GM18498 (cell line): ENCODE measurements around the gene EFCAB8.
"Not testable (repeated sequence)": the region's sequence is repeated elsewhere in the genome, so short reads cannot be mapped to it uniquely, and the experiment has no call there.

Source experiments
- ATAC-seq: cut with Tn5 transposase; IDR thresholded peaks from one replicate; pipeline ENCODE4 v1.9.1; 2021; ENCODE audit warnings: mild to moderate bottlenecking, moderate library complexity; ENCODE audit not compliant: unreplicated experiment

Gene EFCAB8

DNA sequence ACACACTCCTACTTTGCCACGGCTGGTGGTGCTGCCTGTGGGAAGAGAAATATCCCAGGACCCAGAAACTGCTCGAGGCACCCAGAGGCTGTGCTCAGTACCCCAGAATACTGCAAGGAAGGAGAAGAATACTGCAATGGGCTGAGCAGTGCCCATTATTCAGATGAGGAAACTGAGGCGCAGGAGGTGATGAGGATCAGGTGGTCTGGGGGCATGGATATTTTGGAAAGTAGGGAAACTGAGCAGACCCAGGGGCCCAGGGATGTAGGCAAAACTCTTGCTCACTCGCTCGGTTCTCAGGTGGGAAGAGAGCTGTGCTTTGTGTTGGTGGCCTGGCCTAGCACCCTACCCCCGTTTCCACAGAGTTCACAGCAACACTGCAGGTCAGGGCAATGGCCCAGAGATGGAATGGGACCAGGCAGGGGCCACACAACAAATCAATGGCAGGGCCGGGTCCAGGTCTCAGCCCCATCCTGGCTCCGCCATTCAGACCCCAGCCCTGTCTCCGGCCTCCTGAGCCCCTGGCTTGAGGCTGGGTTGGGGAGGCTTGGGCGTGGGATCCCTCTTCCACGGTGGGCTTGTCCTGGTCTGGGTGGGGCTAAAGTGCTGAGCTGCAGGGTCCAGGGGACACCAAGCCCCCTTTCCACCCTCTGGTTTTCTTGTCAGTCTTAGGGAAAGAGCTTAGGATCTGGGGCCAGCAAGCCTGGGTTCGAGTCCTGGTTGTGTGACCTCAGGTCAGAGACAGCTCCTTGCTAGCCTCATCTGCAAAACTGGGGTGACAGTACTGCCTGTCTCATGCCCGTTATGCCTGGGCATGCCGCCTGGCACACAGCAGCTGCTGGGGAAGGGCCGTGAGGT, 111.6 kb downstream of the EFCAB8 start:
- ATAC-seq = no peak

DNA sequence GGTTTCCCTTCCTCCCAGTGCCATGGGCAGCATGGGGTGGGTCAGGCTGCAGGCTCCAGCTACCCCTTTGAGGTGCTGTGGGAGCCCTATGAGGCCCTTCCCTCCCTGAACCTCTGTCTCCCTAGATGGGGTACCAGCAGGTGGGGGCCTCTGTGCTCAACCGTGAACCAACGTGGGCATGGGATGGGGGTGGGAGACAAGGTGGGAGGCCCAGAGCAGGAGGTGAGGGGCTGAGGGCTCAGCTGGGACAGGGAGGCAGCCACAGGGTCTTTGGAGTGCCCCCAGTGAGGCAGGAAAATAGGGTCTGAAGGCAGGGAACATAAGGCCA, 112.2 kb downstream of the EFCAB8 start:
- no peak for ATAC-seq

DNA sequence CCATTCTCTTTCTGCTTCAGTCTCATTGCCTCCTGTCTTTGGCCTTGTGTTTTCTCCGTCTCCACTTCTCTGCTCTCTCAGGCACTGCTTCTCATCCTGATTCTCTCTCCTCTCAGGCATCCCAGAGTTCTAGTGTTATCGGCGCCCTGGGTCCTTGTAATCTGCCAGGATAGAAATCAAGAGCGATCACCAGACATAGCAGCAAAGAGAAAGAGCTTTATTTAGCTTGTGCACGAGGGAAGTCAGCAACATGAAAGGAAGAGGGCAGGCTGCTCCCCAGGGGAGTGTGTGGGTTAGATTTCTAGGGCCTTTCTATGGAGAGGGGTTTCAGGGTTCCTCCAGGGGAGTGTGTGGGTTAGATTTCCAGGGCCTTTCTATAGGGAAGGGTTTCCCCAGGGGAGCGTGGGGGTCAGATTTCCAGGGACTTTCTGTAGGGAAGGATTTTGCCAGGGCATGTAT, 113.0 kb downstream of the EFCAB8 start:
- peak; percentile 16 for ATAC-seq

DNA sequence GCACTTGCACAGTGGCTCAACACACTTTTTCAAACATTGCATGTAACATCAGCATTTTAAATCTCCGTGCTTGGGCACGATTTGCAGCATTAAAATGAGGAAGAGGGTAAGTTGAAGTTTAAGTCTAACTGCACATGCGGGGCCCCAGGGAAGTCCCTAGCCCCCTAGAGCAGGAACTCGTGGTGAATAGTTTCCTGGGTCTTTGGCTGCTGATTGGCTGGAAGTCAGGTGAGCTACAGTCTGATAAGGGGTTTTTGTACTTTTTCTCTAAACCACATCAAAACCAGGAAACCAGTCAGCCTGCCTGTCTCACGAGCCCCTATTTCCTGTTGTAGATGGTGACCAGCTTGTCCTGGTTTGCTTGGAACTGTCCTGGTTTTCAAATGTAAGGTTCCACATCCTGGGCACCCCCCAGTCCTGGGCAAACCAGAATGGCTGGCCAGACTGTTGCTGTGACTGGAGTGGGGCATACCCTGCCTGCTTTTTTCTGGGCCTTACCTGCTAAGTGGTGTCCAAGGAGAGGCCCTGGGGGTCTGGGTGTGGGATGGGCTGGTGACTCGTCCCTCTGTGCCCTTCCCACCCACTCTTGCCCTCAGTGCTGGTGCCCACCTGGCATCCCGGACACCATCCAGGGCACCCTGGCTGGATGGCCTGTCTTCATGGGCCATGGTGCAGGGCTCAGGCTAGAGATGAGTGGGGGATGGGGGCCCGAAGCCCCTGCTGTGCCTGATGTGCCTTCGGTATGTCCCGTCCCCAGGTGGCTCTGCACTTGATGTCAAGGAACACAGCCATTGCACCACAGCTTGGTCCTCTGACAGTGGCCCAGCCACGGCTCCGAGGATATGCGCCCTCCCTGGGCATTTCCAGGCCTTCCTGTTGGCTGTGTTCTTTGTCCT, 113.7 kb downstream of the EFCAB8 start:
- peak; percentile 78 for ATAC-seq

DNA sequence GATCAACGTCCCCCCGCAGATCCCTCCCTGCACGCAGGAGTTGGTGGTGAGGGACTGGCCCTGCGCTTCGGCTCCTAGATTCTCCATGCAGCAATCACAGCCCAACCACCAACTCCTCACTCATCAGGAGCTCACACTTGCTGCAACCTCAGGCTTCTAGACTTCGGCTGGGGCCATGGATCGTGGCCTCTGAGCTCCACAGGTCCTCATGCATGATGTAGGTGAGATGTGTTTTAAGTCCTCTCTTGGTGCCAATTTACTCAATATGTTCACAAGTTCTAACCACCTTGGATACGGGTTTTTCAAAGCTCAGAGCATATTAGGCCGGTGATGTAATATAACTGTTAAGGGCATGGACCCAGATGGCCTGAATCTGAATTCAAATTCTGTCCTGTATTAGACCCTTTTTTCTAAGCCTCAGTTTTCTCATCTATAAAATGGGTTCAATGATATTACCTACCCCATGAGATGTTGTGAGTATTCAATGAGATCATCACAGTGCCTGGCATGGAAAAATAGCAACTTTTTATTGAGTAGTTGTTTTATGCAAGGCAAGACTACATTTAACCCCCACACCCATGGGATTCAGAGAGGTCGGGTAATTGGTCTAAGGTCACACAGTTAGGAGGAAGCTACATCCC, 114.5 kb downstream of the EFCAB8 start:
- no peak for ATAC-seq

DNA sequence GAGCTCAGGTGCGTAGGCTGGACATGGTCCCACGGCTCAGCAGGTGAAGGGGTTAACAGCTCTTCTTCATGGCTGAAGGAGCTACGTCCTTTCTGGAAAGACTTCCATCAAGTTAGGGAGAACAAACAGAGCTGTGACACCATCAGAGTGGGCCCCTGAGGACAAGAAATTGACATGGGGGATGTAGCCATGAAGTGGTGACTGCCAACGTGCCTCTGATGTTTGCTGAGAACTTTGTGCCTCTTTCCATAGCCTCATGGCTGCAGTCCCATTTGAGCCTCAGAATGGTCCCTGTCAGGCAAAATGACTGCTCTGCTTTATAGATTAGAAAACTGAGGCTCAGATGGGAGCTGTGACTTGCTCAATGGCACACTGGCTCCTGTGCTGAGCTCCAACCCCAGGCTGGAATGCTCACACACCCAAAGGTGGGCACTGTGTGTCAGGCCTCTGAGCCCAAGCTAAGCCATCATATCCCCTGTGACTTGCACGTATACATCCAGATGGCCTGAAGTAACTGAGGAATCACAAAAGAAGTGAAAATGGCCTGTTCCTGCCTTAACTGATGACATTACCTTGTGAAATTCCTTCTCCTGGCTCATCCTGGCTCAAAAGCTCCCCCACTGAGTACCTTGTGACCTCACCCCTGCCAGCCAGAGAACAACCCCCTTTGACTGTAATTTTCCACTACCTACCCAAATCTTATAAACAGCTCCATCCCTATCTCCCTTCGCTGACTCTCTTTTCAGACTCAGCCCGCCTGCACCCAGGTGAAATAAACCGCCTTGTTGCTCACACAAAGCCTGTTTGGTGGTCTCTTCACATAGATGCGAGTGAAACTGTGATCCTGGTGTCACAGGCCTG, 115.7 kb downstream of the EFCAB8 start:
- ATAC-seq = not testable (repeated sequence)

DNA sequence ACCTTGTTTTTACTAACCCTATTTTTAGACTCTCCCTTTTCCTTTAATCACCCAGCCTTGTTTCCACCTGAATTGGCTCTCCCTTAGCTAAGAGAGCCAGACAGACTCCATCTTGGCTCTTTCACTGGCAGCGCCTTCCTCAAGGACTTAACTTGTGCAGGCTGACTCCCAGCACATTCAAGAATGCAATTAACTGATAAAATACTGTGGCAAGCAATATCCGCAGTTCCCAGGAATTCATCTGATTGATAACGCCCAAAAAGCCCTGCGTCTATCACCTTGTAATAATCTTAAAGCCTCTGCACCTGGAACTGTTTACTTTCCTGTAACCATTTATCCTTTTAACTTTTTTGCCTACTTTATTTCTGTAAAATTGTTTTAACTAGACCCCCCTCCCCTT, 116.4 kb downstream of the EFCAB8 start:
- not testable (repeated sequence) for ATAC-seq

DNA sequence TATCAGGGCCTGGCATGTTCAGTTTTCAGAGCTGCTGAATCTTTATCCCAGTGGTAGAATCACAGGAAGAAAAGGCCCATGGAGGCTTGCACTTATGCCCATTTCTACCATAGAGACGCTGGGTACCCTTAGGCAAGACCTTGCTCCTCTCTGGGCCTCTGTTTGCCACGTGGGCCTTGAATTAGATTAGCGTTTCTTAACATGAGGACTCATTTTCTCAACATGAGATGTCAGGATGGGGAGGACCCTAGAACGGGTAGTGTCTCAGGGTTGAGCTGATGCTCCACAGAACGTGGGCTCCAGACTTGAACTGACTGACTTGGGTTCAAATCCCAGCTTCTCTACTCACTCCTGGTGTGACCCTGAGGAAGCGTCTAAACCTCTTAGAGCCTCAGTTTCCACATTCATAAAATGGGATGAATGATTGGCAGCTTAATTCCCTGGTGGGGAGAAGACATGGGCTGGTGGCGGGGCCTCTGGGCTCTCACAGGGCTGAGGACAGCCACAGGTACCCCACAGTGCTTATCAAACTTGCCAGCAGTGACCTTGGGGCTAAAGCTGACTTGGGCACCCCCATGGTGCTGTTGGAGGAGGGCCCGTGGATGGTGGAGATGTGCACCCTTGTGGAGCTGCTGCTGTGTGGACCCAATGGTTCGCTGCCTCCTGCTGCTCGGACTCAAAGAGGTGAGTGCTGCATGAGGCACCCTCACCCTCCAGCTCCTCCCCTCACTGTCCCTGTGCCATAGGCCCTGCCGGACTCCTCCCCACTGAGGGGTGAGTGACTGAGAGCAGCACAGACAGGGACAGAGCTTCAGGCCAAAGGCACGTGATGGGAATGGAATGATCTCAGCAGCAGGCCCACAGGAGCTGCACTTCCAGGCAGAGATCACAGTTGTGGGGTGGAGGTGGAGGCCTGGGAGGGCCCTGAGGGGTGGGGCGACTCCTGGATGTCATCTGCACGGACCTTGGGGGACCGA, 117.3 kb downstream of the EFCAB8 start:
- no peak for ATAC-seq

DNA sequence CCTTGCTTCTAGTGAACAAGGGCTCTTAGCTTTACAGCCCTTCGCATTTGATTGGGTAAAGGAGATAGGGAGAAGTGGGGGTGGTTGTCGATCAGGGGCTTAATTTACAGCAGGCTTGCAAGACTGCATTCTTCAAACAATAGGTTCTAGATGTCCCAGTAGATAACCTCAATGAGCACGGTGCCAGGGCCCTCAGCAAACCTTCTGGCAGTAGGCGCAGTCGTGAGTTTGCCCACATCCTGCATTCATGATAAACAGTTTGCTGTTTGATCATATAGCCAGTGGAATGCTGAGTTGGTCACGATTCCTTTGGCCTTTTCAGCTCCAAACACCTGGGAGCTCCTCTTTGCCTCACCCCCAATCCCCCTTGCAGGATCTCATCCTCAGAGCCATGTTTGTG, 118.0 kb downstream of the EFCAB8 start:
- ATAC-seq = no peak

DNA sequence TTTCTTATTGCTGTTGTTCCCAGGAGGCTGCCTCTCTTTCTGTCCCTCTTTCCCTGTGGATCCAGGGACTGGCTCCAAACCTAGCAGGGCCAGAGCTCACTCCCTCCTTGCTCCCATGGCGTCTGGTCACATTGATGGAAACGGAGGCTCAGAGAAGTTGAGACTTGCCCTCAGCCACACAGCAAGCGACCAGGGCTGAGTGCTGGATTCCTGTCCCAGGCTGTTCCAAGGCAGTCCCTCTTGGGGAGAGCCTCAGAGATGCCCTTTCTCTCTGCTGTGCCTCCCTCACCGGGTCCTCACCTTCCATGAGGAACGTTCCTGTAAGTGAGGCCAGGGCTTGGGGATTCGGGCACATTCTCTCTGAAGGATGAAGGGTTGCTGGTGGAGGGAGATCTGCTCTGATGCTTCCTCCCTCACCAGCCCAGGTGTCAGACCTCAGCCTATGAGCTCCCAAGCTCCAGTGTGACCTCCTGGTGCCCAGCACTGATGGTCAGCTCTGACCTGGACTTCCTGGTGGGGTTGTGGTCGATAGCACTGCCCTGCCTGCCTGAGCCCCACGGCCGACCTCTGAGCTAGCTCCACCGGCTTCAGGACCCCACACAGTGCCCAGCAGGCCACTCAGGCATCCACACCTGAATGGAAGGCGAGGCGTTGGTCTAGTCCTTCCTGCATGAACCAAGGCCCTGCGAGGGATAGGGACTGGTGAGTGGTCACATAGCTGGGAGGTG, 118.7 kb downstream of the EFCAB8 start:
- no peak for ATAC-seq

DNA sequence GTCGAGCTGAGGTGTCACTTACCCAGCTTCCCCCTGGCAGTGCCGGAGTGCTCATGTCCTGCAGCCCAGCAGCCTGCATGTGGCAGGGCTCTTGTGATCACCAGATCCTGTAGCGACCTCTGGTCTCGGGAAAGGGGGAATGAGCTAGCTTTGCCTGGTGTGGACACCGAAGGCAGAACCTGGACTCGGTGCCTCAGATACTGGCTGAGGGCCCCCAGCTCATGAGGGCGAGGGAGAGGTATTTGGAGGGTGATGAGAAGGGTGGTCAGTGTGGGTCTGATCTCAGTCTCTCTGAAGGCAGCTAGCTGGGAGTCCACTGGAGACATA, 119.2 kb downstream of the EFCAB8 start:
- ATAC-seq = no peak

DNA sequence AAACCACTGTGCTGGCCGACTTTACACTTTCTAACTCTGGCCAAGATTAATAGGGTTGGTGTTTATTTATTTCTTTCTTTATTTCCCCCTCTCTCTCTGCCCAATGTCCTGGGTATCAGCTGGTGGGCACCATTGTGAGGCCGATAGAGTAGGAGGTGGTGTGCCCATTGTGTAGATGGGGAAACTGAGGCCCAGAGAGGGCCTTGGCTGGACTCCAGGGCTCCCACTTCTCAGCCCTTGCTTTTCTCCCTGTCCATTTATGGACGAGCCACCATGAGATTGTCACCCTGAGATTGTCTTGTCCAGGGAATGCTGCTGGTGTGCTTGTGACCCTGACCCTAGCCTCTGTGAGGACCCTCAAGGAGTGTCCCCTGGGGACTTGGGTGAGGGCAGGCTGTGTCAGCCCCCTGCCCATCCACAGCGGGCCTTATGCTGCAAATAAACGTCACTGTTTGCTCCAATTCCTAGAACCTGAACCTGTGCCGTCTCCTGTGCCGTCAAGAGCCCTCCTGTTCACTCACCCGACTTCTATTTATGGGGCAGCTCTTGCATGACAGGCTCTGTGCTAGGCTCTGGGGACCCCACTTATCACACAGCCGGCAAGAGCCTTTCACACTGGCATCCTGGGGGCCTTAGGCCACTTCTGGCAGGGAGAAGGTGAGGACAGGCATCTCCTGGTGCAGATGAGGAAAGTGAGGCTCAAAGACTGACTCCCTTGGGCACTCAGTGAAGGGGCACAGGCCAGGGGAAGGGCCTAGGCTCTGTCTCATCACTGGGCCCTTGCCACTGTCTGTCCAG, 120.7 kb downstream of the EFCAB8 start:
- ATAC-seq = no peak

DNA sequence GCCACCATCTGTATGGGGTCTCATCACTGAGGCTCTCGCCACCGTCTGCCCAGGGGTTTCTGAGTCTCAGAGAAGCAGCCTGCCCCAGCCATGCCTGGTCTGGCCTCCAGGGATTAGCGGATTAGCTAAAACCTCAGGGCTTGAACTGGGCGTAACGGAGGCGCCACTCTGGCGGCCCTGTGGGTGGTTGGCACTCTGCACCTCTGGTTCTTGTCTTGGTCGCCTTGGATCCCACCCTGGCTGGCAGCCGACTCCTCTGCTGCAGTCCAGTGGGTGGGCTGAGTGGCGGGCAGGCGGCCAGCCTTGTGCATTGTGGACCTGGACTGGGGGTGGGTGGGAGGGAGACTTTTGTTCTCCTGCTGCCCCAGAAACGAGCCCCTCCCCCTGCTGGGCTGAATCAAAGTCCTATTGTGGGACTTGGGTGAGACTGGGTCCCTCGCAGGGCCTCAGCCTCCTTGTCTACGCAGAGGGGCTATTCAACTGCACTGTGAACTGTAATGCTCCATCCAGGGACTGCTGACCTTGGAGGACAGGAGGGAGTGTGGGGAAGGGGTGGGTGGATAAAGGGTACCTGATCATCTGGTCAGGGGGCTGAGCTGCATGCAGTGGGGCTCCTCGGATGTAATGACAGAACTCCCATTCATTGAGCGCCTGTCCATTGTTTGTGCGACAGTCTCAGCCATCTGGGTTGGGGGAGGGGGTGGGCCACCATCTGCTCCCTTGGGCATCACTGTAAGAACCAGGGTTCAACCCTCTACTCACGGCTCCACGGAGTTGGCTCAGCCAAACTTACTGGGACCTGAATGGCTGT, 121.6 kb downstream of the EFCAB8 start:
- ATAC-seq = no peak

DNA sequence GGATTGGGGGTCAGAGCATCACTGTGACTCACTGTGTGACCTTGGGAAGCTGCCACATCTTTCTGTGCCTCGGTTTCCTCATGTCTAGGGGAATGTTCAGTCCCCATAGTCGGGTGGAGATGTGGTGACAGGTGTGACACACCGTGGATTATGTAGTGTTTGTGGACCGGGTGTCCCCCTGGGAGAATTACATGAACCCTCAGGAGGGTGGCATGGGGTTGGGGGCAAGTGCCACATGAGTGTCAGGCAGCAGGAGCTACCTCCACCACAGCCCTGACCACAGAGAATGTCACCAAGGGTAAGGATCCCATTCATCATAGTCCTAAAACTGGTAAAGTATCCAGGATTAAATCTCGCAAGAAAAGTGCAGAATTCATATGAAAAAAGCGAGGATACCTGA, 122.3 kb downstream of the EFCAB8 start:
- ATAC-seq = no peak

DNA sequence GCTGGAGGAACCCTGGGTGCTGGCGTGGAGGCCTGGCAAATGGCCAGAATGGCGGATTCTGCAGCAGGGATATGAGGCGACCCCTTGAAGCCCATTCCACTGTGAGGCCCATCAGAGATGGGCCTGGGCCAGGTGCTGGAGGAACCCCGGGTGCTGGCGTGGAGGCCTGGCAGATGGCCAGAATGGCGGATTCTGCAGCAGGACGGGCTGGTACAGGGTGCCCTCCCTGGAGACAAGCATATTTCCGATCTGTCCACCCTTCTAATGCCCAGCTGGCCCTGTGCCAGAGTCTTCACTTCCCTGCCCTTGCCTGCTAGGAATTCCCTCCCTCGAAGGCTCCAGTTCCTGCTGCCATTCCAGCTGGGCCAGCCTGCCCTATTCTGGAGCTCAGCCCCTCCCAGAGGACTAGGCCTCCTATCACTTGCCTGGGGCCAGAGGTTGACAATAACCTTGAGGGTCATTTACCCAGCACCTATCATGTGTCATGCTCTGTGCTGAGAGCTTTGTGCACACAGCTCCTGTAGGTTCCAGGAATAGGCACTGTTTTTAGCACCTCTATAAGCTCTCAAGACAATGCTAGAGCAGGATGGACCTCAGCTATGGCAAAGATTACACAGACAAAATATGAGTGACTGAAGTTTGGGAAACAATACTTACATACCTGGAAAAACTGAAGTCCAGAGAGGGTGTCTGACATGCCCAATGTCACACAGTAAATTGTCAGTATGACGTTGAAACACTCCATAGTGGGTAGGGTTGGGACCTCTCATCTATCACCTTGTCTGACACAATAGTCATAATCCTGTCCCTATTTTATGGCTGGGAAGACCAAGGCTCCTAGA, 124.1 kb downstream of the EFCAB8 start:
- ATAC-seq = no peak

DNA sequence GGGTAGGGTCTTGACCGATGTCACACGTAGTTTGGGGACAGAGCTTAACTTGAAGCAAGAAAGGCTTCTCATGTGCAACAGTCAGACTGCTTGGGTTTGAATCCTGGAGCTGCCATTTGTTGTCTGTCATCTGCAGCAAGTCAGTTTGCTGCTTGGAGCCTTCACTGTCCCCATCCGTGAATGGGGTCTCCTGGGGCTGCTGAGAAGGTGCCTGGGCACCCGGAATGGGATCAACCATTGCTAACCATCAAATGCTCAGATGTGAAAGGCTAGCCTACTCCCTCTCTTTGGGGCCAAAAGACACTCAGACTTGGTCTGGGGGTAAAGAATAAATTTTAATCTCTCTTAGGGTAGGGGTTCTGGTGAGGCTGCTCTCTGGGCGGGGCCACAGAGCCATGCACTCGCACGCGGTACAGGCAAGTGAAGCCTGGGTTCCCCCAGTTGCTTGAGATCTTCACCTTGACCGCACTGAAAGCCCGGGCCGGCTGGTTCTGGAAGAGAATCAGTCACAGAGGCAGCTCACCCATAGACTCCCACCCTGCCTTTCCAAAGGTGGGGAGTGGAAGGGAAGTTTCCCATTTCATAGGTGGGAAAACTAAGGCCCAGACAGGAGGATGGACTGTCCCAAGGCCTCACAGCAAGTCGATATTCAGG, 124.9 kb downstream of the EFCAB8 start:
- ATAC-seq = no peak
